Measurements from ENCODE around the gene EPS8L1. TPM values are rescaled to one million over a fixed set of nuclear protein-coding genes. Genes with fewer than 3 reads are reported as not detected.
"Not testable (repeated sequence)": the region's sequence is repeated elsewhere in the genome, so short reads cannot be mapped to it uniquely, and the experiment has no call there.

EPS8L1 gene
- 1.6 and 4.9 TPM in 2 replicates for total RNA-seq (2014; rRNA removed; shearing (Covaris generic))

GRCh38 chr19:55075371-55075998 is at the start of gene EPS8L1:
TSS of gene EPS8L1 (plus strand) at chr19:55075869. CDS start at chr19:55076445, 576 bp downstream.
- DNase-seq (ENCODE audit: low read depth) = no peak

GRCh38 chr19:55027140-55027471 is 48.6 kb upstream of the EPS8L1 start:
- not testable (repeated sequence) for DNase-seq (ENCODE audit: low read depth)

GRCh38 chr19:55027472-55028337 is 48.0 kb upstream of the EPS8L1 start:
- no peak for DNase-seq (ENCODE audit: low read depth)

GRCh38 chr19:55028757-55029156 is 46.9 kb upstream of the EPS8L1 start:
- no peak for DNase-seq (ENCODE audit: low read depth)

GRCh38 chr19:55031178-55031577 is 44.5 kb upstream of the EPS8L1 start:
- DNase-seq (ENCODE audit: low read depth) = no peak

GRCh38 chr19:55032170-55032800 is 43.4 kb upstream of the EPS8L1 start:
- no peak for DNase-seq (ENCODE audit: low read depth)

- DNase-seq (ENCODE audit: low read depth) = not testable (repeated sequence)
Observed at GRCh38 chr19:55032976-55033643, 42.6 kb upstream of the EPS8L1 start.

GRCh38 chr19:55034751-55035150 is 40.9 kb upstream of the EPS8L1 start:
- DNase-seq (ENCODE audit: low read depth) = no peak

- DNase-seq (ENCODE audit: low read depth) = no peak
Observed at GRCh38 chr19:55036058-55036457, 39.6 kb upstream of the EPS8L1 start.

- DNase-seq (ENCODE audit: low read depth) = not testable (repeated sequence)
Observed at GRCh38 chr19:55037603-55038002, 38.1 kb upstream of the EPS8L1 start.

GRCh38 chr19:55040654-55041053 is 35.0 kb upstream of the EPS8L1 start:
- DNase-seq (ENCODE audit: low read depth) = not testable (repeated sequence)

- no peak for DNase-seq (ENCODE audit: low read depth)
Observed at GRCh38 chr19:55041244-55041626, 34.4 kb upstream of the EPS8L1 start.

- DNase-seq (ENCODE audit: low read depth) = no peak
Observed at GRCh38 chr19:55041627-55042343, 33.9 kb upstream of the EPS8L1 start.

- DNase-seq (ENCODE audit: low read depth) = no peak
Observed at GRCh38 chr19:55042344-55042678, 33.4 kb upstream of the EPS8L1 start.

- DNase-seq (ENCODE audit: low read depth) = no peak
Observed at GRCh38 chr19:55042688-55043087, 33.0 kb upstream of the EPS8L1 start.

GRCh38 chr19:55044286-55044685 is 31.4 kb upstream of the EPS8L1 start:
- DNase-seq (ENCODE audit: low read depth) = no peak

- no peak for DNase-seq (ENCODE audit: low read depth)
Observed at GRCh38 chr19:55044771-55045716, 30.6 kb upstream of the EPS8L1 start.

GRCh38 chr19:55046975-55047622 is 28.6 kb upstream of the EPS8L1 start:
- no peak for DNase-seq (ENCODE audit: low read depth)

GRCh38 chr19:55047951-55048350 is 27.7 kb upstream of the EPS8L1 start:
- no peak for DNase-seq (ENCODE audit: low read depth)

- DNase-seq (ENCODE audit: low read depth) = no peak
Observed at GRCh38 chr19:55048446-55048845, 27.2 kb upstream of the EPS8L1 start.
